Transverse colon (tissue), 4 donors: ENCODE measurements around the gene PIAS1. TPM values are rescaled to one million over a fixed set of nuclear protein-coding genes. Genes with fewer than 3 reads are reported as not detected.

Source experiments
- DNase-seq: peaks from one replicate; pipeline ENCODE4 v3.0.0-alpha.2; 2019
- H3K27ac ChIP-seq, 4 donors: fragments of 200-600 bp; sonication (generic); 2 replicates each; pipeline ENCODE4 v1.5.1; 2016 to 2018; ENCODE audit warnings: inconsistent platforms in 4 of 4
- H3K27me3 ChIP-seq: fragments of 200-600 bp; sonication (generic); 2 replicates; pipeline ENCODE4 v1.5.1; 2017; ENCODE audit warnings: inconsistent platforms
- H3K36me3 ChIP-seq, 4 donors: fragments of 200-600 bp; sonication (generic); 2 replicates each; pipeline ENCODE4 v1.5.1; 2017 to 2019; ENCODE audit warnings: inconsistent platforms in 4 of 4
- H3K4me1 ChIP-seq, 4 donors: fragments of 200-600 bp; sonication (generic); 2 replicates each; pipeline ENCODE4 v1.5.1; 2017 to 2020; ENCODE audit warnings: inconsistent platforms in 4 of 4
- H3K4me3 ChIP-seq, 4 donors: fragments of 200-600 bp; sonication (generic); 1 replicate in 1 of 4; 2 replicates in 3 of 4; pipeline versions ENCODE4 v1.5.1 to v1.6.1; 2017 to 2019; ENCODE audit warnings: inconsistent platforms in 4 of 4
- H3K9me3 ChIP-seq, 2 donors: fragments of 200-600 bp; sonication (generic); 2 replicates each; pipeline ENCODE4 v1.5.1; 2017 to 2019; ENCODE audit warnings: inconsistent platforms in 2 of 2
- CTCF ChIP-seq, 5 experiments: fragments of 200-600 bp in 3 of 5; fragments of 450-650 bp in 2 of 5; sonication (generic) in 3 of 5; IDR thresholded peaks; 1 replicate in 2 of 5; 2 replicates in 3 of 5; pipeline ENCODE4 v1.5.1; 2016 to 2017; ENCODE audit warnings: antibody characterized with exemption in 5 of 5, inconsistent platforms in 3 of 5, mild to moderate bottlenecking in 2 of 5, moderate library complexity in 1 of 5
- EP300 ChIP-seq: sonication (generic); formaldehyde crosslinking; IDR thresholded peaks from one replicate; pipeline ENCODE4 v1.6.1; 2017; ENCODE audit warnings: antibody characterized with exemption, low read depth
- POLR2A ChIP-seq: fragments of 450-650 bp; IDR thresholded peaks from one replicate; pipeline ENCODE4 v1.6.1; 2016; ENCODE audit warnings: antibody characterized with exemption, mild to moderate bottlenecking, moderate library complexity
- POLR2AphosphoS5 ChIP-seq, 3 donors: sonication (generic); formaldehyde crosslinking; IDR thresholded peaks; one replicate each; pipeline ENCODE4 v1.6.1; 2016; ENCODE audit warnings: antibody characterized with exemption in 3 of 3
- WGBS, 2 donors: methylation state at CpG; one replicate each; pipeline ENCODE4 v1.1.5; 2018; ENCODE audit warnings: low coverage in 1 of 2; 5-methylcytosine and 5-hydroxymethylcytosine counted together
- in situ Hi-C, 4 donors: fragments of 200-750 bp; cut with MboI; loops; one replicate each; pipeline versions ENCODE4 v1.15.0 to v1.15.1; 2017; ENCODE audit warnings: low sequenced_read_pairs in 3 of 4, low pct_ligation_motif_present in 1 of 4, low pct_unique_long_range_greater_than_20kb in 1 of 4
- intact Hi-C: fragments of 100-400 bp; cut with DNase I; formaldehyde crosslinking; loops from one replicate; pipeline ENCODE4 v1.15.1; 2023; ENCODE audit warnings: low total_unique reads
- total RNA-seq, 4 donors: library from RNA; depleted of rRNA; stranded (reverse); fragments of >200 nt; gene quantifications; one replicate each; pipeline ENCODE4 v1.1.0, GENCODE V29; 2016

Gene PIAS1
- total RNA-seq, 4 donors from 2014 or later: 34.0 to 141 (median 55.4) TPM

- in situ Hi-C loops: loop anchor here in 3 of 4 donors (10.0 to 25.0 kb wide), 3 partner anchors 89 to 289 kb away; partner anchors contain the start of gene PIAS1 (in 1 of the 3)
- WGBS, 2 donors: 79% methylated on average over 1 of the region's 1 CpG; no CpG with 5 or more reads in 1 of the 2 donors
- TF ChIP-seq CTCF (IDR thresholded peaks at IDR 0.05) (no peak), EP300 (no peak), POLR2AphosphoS5 (IDR thresholded peaks at IDR 0.05) (no peak), POLR2A (no peak)
Measured at GRCh38 chr15:68151277-68151676, 97.2 kb downstream of the PIAS1 start.

GRCh38 chr15:68152342-68152741 is 98.2 kb downstream of the PIAS1 start:
- intact Hi-C loops (no loop called here), in situ Hi-C loops (loop anchor here in 3 of 4 donors (10.0 to 25.0 kb wide), 3 partner anchors 90 to 290 kb away; partner anchors contain the start of gene PIAS1 (in 1 of the 3))
- Histone ChIP-seq H3K36me3 (peaks cover 0 to 12% (median 0%) of the 10 kb centered on the region in 4 donors), H3K4me1 (peaks cover 0 to 8% (median 2%) of the 10 kb centered on the region in 4 donors), H3K27ac (no peak overlapping the region), H3K27me3 (no peaks in the 10 kb centered on the region), H3K4me3 (no peak overlapping the region), H3K9me3 (no peaks in the 10 kb centered on the region)
- no peak for TF ChIP-seq POLR2AphosphoS5 (IDR thresholded peaks at IDR 0.05)
- WGBS, 2 donors: 95 to 100% methylated on average over 2 of the region's 2 CpGs
- DNase-seq: no peak

More at GRCh38 chr15:68151277-68151676, 97.2 kb downstream of the PIAS1 start:
- no peak for DNase-seq
- peaks cover 0 to 8% (median 2%) of the 10 kb centered on the region in 4 donors for H3K4me1 ChIP-seq
- no peaks in the 10 kb centered on the region for H3K27me3 ChIP-seq
- H3K27ac ChIP-seq: no peak overlapping the region
- no peaks in the 10 kb centered on the region for H3K9me3 ChIP-seq
- intact Hi-C loops: no loop called here
- peaks cover 0 to 21% (median 3%) of the 10 kb centered on the region in 4 donors for H3K36me3 ChIP-seq
- no peak overlapping the region for H3K4me3 ChIP-seq

GRCh38 chr15:68154923-68155559 is 100.9 kb downstream of the PIAS1 start:
- Histone ChIP-seq H3K36me3 (peaks cover 0 to 15% (median 0%) of the 10 kb centered on the region in 4 donors), H3K27ac (no peak overlapping the region), H3K9me3 (no peaks in the 10 kb centered on the region), H3K27me3 (no peaks in the 10 kb centered on the region), H3K4me3 (no peak overlapping the region), H3K4me1 (peaks cover 0 to 8% (median 2%) of the 10 kb centered on the region in 4 donors)
- TF ChIP-seq POLR2AphosphoS5 (IDR thresholded peaks at IDR 0.05) (no peak), EP300 (no peak), CTCF (IDR thresholded peaks at IDR 0.05) (peak; percentile 68 to 82 (median 73)), POLR2A (no peak)
- in situ Hi-C loops (loop anchor here in 3 of 4 donors (10.0 to 25.0 kb wide), 3 partner anchors 93 to 293 kb away; partner anchors contain the start of gene PIAS1 (in 1 of the 3)), intact Hi-C loops (loop anchor here (2.0 kb wide), 1 partner anchor 292 kb away; no protein-coding TSS in a partner anchor)
- peak; percentile 33 for DNase-seq
- whole genome bisulfite sequencing, 2 donors: 26 to 41% methylated on average over 4 of the region's 4 CpGs

- intact Hi-C loops (no loop called here), in situ Hi-C loops (loop anchor here in 3 of 4 donors (10.0 to 25.0 kb wide), 3 partner anchors 95 to 295 kb away; partner anchors contain the start of gene PIAS1 (in 1 of the 3))
Measured at GRCh38 chr15:68157074-68157473, 103.0 kb downstream of the PIAS1 start.

More at GRCh38 chr15:68157074-68157473, 103.0 kb downstream of the PIAS1 start:
- WGBS, 2 donors: 87 to 90% methylated on average over 1 of the region's 1 CpG
- H3K4me3 ChIP-seq: no peak overlapping the region
- no peak overlapping the region for H3K27ac ChIP-seq
- peaks cover 0 to 3% (median 0%) of the 10 kb centered on the region in 4 donors for H3K4me1 ChIP-seq
- no peaks in the 10 kb centered on the region for H3K27me3 ChIP-seq
- DNase-seq: no peak
- no peaks in the 10 kb centered on the region for H3K9me3 ChIP-seq
- TF ChIP-seq EP300 (no peak), POLR2A (no peak), POLR2AphosphoS5 (IDR thresholded peaks at IDR 0.05) (no peak), CTCF (IDR thresholded peaks at IDR 0.05) (no peak)
- H3K36me3 ChIP-seq: peaks cover 0 to 28% (median 3%) of the 10 kb centered on the region in 4 donors
